HG03159 (cell line): Measurements from ENCODE around the gene ETFA.

Experiments
- ATAC-seq: cut with Tn5 transposase; IDR thresholded peaks from one replicate; pipeline ENCODE4 v1.9.1; 2021; ENCODE audit warnings: mild to moderate bottlenecking, moderate library complexity; ENCODE audit not compliant: unreplicated experiment

Gene ETFA

GRCh38 chr15:76178296-76179000 lies 132.8 kb downstream of the ETFA start:
- no peak for ATAC-seq

- no peak for ATAC-seq
Measured at GRCh38 chr15:76177491-76178040, 133.7 kb downstream of the ETFA start.

- ATAC-seq = no peak
Measured at GRCh38 chr15:76176487-76177085, 134.7 kb downstream of the ETFA start.

- ATAC-seq = no peak
Measured at GRCh38 chr15:76176059-76176458, 135.2 kb downstream of the ETFA start.

- ATAC-seq = no peak
Measured at GRCh38 chr15:76175442-76175841, 135.8 kb downstream of the ETFA start.

- ATAC-seq = no peak
Measured at GRCh38 chr15:76174654-76175053, 136.6 kb downstream of the ETFA start.

DNA sequence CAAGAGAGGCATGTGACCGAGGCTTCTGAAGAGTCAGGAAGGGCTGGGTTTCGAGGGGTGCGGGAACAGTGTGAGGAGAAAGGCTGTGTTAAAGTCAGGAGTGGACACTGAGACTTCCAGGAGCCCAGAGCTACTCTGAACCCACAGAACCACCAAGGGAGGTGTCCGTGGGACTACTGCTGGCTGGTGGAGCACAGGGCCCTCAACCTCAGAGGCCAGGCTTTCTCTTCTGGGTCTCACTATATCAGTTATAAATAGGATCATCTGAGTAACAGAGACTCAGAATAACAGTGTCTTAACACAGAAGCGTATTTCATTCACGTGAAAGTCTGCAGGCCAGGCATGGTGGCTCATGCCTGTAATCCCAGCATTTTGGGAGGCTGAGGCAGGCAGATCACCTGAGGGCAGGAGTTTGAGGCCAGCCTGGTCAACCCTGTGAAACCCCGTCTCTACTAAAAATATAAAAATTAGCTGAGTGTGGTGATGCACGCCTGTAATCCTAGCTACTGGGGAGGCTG lies 137.9 kb downstream of the ETFA start:
- no peak for ATAC-seq

- no peak for ATAC-seq
Measured at GRCh38 chr15:76172782-76173181, 138.5 kb downstream of the ETFA start.

GRCh38 chr15:76169911-76170800 lies 141.1 kb downstream of the ETFA start:
- ATAC-seq = no peak

DNA sequence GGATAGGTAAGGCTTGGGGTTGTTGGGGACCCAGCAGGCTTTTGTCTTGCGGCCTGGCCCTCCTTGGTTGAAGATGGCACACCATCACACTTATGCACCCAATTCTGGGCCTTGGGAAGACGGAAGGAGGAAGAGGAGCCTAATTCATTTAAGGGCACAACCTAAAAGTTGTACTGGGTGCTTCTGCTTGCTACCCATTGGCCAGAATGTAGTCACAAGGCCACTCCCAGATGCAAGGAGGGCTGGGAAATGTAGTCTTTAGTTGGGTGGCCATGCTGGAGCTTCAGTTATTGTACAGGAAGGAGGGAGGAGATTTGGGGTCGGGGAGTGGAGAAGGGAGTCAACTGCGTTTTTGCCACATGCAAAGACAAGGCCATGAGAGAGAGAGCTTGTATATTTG lies 142.3 kb downstream of the ETFA start:
- no peak for ATAC-seq

DNA sequence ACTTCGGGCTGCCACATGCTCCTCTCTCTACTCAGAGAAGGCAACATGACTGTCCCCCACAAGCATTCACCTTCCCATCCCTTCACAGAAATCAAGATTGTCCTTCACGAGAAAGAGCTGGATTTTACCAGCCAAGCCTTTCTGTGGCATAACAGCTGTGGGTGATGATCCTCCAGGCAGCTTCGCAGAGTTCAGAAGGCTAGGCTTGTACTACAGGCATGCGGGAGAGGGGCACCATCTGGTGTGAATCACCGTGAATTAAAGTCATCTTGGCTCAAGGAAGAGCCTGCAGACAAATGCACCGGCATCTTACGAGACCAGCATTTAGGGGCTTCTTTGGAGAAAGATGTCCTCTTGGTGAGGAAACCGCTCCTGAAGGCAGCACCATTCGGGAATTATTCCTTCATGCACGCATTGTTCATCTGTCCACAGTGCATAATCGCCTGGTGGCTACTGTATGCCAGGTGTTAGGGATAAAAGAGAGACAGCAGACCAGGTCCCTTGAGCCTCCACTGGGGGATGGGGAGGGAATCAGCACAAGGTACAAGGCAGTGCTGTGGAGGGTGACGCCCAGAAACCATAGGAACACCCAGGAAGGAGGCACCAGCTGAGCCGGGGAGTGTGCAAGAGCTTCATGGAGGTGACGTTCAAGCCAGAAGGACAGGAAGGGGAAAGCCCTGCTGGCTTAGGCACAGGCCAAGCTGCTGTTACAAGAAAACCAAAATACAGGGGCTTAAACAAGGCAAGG lies 142.9 kb downstream of the ETFA start:
- no peak for ATAC-seq

DNA sequence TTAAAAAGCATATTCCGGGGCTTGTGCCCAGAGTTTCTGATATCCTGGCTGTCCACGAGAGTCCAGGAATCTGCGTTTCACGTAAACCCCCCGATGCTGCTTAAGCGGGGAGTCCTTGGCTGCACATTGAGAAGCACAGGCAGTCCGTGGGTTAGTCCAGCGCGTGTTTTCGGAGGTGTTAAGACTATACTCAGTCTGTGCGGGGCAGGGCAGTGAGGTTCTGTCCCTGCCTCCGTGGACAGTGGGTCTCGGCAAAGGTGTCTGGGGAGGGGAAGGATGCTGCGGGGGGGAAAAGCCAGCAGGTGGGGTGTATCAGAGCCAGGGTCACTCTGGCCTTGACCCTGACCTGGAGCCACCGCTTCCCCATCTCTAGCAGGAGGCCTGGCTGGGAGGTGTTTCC lies 145.3 kb downstream of the ETFA start:
- ATAC-seq = no peak
